ENCODE data around the gene GTPBP1. TPM values are rescaled to one million over a fixed set of nuclear protein-coding genes. Genes with fewer than 3 reads are reported as not detected.

The GTPBP1 gene
- total RNA-seq, 4 donors from 2014 or later, result 27.7 to 124 (median 36.0) TPM

GRCh38 chr22:38751422-38752346, 45.9 kb downstream of the GTPBP1 start:
- in situ Hi-C loops (cut with MboI; ENCODE audit: low sequenced_read_pairs in 4 of 4), result no loop called here
- DNase-seq, result peak; percentile 76 to 92

DNA sequence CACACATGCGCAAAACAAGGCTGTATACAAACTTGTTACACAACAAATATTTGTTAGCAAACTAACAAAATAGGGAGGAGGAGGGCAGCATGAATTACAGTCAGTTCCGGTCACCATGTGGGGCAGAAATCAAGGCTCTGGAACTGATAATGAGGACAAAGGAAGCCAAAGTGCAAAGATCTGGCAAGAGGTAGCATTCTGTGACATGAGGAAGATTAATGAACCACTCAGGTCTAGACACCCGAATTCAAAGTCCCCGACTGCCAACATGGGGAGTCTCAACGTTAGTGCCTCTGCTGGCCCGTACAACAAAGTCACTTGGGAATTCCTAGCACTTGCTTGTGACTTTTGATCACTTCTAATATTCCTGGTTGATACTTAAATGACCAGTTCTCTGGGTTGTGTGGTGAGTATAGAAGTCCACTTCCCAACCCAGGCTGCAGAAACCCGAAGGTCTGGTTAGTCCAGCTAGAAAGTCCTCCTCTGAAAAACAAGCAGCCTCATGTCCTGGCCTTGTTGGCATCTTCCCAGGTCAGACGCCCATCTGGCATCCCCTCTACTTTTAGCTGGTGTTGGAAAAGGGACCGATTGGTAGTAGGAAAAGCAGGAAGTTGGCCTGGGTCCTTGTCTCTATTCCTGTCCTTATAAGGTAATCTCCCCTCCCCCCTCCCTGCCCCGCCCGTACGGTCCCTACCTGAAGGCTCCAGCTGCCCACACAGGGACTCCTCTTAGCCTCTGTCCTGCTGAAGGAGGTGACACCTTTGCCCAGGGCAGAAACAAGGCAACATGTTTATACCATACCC, 48.4 kb downstream of the GTPBP1 start:
- TF ChIP-seq, protein P1, sequence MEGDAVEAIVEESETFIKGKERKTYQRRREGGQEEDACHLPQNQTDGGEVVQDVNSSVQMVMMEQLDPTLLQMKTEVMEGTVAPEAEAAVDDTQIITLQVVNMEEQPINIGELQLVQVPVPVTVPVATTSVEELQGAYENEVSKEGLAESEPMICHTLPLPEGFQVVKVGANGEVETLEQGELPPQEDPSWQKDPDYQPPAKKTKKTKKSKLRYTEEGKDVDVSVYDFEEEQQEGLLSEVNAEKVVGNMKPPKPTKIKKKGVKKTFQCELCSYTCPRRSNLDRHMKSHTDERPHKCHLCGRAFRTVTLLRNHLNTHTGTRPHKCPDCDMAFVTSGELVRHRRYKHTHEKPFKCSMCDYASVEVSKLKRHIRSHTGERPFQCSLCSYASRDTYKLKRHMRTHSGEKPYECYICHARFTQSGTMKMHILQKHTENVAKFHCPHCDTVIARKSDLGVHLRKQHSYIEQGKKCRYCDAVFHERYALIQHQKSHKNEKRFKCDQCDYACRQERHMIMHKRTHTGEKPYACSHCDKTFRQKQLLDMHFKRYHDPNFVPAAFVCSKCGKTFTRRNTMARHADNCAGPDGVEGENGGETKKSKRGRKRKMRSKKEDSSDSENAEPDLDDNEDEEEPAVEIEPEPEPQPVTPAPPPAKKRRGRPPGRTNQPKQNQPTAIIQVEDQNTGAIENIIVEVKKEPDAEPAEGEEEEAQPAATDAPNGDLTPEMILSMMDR (IDR thresholded peaks at IDR 0.05 in 4 of 5, conservative IDR thresholded peaks at IDR 0.05 in 1 of 5), result no peak
- TF ChIP-seq POLR2A (IDR thresholded peaks at IDR 0.05), result peak in 1 of 2 donors; percentile 4
- peak; percentile 76 to 87 for DNase-seq
- Histone ChIP-seq H3K36me3 (peaks cover 6 to 38% of the 10 kb centered on the region in 2 donors), H3K27me3 (no peaks in the 10 kb centered on the region), H3K27ac (peak overlapping the region; percentile 93 to 100 (median 96)), H3K4me1 (peaks cover 40 to 46% of the 10 kb centered on the region in 2 donors), H3K9me3 (no peaks in the 10 kb centered on the region), H3K4me3 (peak overlapping the region; percentile 55 to 87 (median 74))
- in situ Hi-C loops (cut with MboI; ENCODE audit: low sequenced_read_pairs in 4 of 4), result no loop called here
- intact Hi-C loops (cut with DNase I; ENCODE audit: low total_unique reads), result loop anchor here (1.0 to 10.0 kb wide), 3 partner anchors 47 to 771 kb away; partner anchors contain the start of gene ATF4
- peak; percentile 52 to 58 for ATAC-seq

More at GRCh38 chr22:38751422-38752346, 45.9 kb downstream of the GTPBP1 start:
- TF ChIP-seq, protein P1 (IDR thresholded peaks at IDR 0.05 in 4 of 5, conservative IDR thresholded peaks at IDR 0.05 in 1 of 5), result no peak
- TF ChIP-seq POLR2A (IDR thresholded peaks at IDR 0.05), result no peak
- intact Hi-C loops (cut with DNase I; ENCODE audit: low total_unique reads), result loop anchor here (1.0 to 10.0 kb wide), 3 partner anchors 17 to 773 kb away; partner anchors contain the start of gene ATF4
- peak overlapping the region; percentile 93 to 100 (median 96) for H3K27ac ChIP-seq
- peaks cover 7 to 63% of the 10 kb centered on the region in 2 donors for H3K36me3 ChIP-seq
- no peaks in the 10 kb centered on the region for H3K27me3 ChIP-seq
- H3K9me3 ChIP-seq, result no peaks in the 10 kb centered on the region
- peaks cover 40 to 44% of the 10 kb centered on the region in 2 donors for H3K4me1 ChIP-seq
- no peak overlapping the region for H3K4me3 ChIP-seq
- peak; percentile 2 to 22 for ATAC-seq

- Histone ChIP-seq H3K4me1 (peaks cover 40 to 46% of the 10 kb centered on the region in 2 donors), H3K27me3 (no peaks in the 10 kb centered on the region), H3K36me3 (peaks cover under 1 to 32% of the 10 kb centered on the region in 2 donors), H3K27ac (peak overlapping the region; percentile 93 to 100 (median 96)), H3K4me3 (peak overlapping the region; percentile 55 to 87 (median 74)), H3K9me3 (no peaks in the 10 kb centered on the region)
- in situ Hi-C loops (cut with MboI; ENCODE audit: low sequenced_read_pairs in 4 of 4), result no loop called here
- ATAC-seq, result no peak
- TF ChIP-seq, protein P1 (IDR thresholded peaks at IDR 0.05 in 4 of 5, conservative IDR thresholded peaks at IDR 0.05 in 1 of 5), result no peak
- no peak for TF ChIP-seq POLR2A (IDR thresholded peaks at IDR 0.05)
- DNase-seq, result peak; percentile 40 to 60
- intact Hi-C loops (cut with DNase I; ENCODE audit: low total_unique reads), result loop anchor here (1.0 to 10.0 kb wide), 4 partner anchors 47 to 770 kb away; partner anchors contain the start of genes ATF4 and JOSD1
These were observed 49.0 kb downstream of the GTPBP1 start for GRCh38 chr22:38754751-38755154.

GRCh38 chr22:38755155-38755910, 49.6 kb downstream of the GTPBP1 start:
- Histone ChIP-seq H3K4me3 (peak overlapping the region; percentile 55 to 87 (median 74)), H3K9me3 (no peaks in the 10 kb centered on the region), H3K27me3 (no peaks in the 10 kb centered on the region), H3K4me1 (peaks cover 40 to 45% of the 10 kb centered on the region in 2 donors), H3K27ac (peak overlapping the region; percentile 93 to 100 (median 96)), H3K36me3 (peaks cover 0 to 27% of the 10 kb centered on the region in 2 donors)
- intact Hi-C loops (cut with DNase I; ENCODE audit: low total_unique reads), result loop anchor here (1.0 to 10.0 kb wide), 3 partner anchors 55 to 769 kb away; partner anchors contain the start of genes ATF4 and JOSD1
- in situ Hi-C loops (cut with MboI; ENCODE audit: low sequenced_read_pairs in 4 of 4), result no loop called here
- peak; percentile 94 to 97 for DNase-seq
- ATAC-seq, result peak; percentile 68 to 72
- TF ChIP-seq, protein P1 (IDR thresholded peaks at IDR 0.05 in 4 of 5, conservative IDR thresholded peaks at IDR 0.05 in 1 of 5), result peak in 1 of 5 experiments; percentile 28
- TF ChIP-seq POLR2A (IDR thresholded peaks at IDR 0.05), result peak; percentile 67 to 85

All from gastrocnemius medialis (tissue), 4 donors.